Measurements from ENCODE around the gene MBNL1.

MBNL1 gene

GRCh38 chr3:152346058-152346457, 77.3 kb downstream of the MBNL1 start:
- Histone ChIP-seq H3K27me3 (ENCODE audit: control insufficient read depth, low read length) (no peaks in the 10 kb centered on the region), H3K9me3 (ENCODE audit: control insufficient read depth, insufficient read depth, low read length) (no peaks in the 10 kb centered on the region), H3F3A (ENCODE audit: control insufficient read depth, insufficient read depth) (peaks cover 29% of the 10 kb centered on the region; the same call in 1 of the 2 replicates), H3K79me2 (ENCODE audit: control insufficient read depth, low read length) (peaks cover 96% of the 10 kb centered on the region), H3K4me2 (ENCODE audit: low read length) (no peak overlapping the region), H3K27ac (ENCODE audit: low read depth, low read length) (no peak overlapping the region), H3K9me2 (replicated peaks; ENCODE audit: control insufficient read depth, low read length) (no peaks in the 10 kb centered on the region), H3K36me3 (ENCODE audit: control insufficient read depth, low read length) (peaks cover 80% of the 10 kb centered on the region), H4K20me1 (ENCODE audit: control insufficient read depth, insufficient read depth, low read depth, low read length) (no peaks in the 10 kb centered on the region; the same call in 1 of the 2 replicates), H3K4me3 (ENCODE audit: low read length) (no peak overlapping the region), H3K4me1 (ENCODE audit: control insufficient read depth, low read length) (peaks cover 87% of the 10 kb centered on the region)
- TF ChIP-seq EZH2phosphoT487 (IDR thresholded peaks at IDR 0.05; ENCODE audit: borderline replicate concordance, low read length): no peak
- TF ChIP-seq, protein P1, sequence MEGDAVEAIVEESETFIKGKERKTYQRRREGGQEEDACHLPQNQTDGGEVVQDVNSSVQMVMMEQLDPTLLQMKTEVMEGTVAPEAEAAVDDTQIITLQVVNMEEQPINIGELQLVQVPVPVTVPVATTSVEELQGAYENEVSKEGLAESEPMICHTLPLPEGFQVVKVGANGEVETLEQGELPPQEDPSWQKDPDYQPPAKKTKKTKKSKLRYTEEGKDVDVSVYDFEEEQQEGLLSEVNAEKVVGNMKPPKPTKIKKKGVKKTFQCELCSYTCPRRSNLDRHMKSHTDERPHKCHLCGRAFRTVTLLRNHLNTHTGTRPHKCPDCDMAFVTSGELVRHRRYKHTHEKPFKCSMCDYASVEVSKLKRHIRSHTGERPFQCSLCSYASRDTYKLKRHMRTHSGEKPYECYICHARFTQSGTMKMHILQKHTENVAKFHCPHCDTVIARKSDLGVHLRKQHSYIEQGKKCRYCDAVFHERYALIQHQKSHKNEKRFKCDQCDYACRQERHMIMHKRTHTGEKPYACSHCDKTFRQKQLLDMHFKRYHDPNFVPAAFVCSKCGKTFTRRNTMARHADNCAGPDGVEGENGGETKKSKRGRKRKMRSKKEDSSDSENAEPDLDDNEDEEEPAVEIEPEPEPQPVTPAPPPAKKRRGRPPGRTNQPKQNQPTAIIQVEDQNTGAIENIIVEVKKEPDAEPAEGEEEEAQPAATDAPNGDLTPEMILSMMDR (IDR thresholded peaks at IDR 0.05; ENCODE audit: low read depth, low read length, poor library complexity, severe bottlenecking): no peak

- Histone ChIP-seq H3K79me2 (ENCODE audit: control insufficient read depth, low read length) (peaks cover 96% of the 10 kb centered on the region), H3K36me3 (ENCODE audit: control insufficient read depth, low read length) (peaks cover 80% of the 10 kb centered on the region), H3K4me1 (ENCODE audit: control insufficient read depth, low read length) (peaks cover 90% of the 10 kb centered on the region), H4K20me1 (ENCODE audit: control insufficient read depth, insufficient read depth, low read depth, low read length) (no peaks in the 10 kb centered on the region; the same call in 1 of the 2 replicates), H3K4me2 (ENCODE audit: low read length) (no peak overlapping the region), H3K27ac (ENCODE audit: low read depth, low read length) (no peak overlapping the region), H3K4me3 (ENCODE audit: low read length) (no peak overlapping the region), H3K27me3 (ENCODE audit: control insufficient read depth, low read length) (no peaks in the 10 kb centered on the region), H3K9me3 (ENCODE audit: control insufficient read depth, insufficient read depth, low read length) (no peaks in the 10 kb centered on the region), H3K9me2 (replicated peaks; ENCODE audit: control insufficient read depth, low read length) (no peaks in the 10 kb centered on the region), H3F3A (ENCODE audit: control insufficient read depth, insufficient read depth) (peaks cover 29% of the 10 kb centered on the region; the same call in 1 of the 2 replicates)
- TF ChIP-seq EZH2phosphoT487 (IDR thresholded peaks at IDR 0.05; ENCODE audit: borderline replicate concordance, low read length): no peak
- TF ChIP-seq, protein P1 (IDR thresholded peaks at IDR 0.05; ENCODE audit: low read depth, low read length, poor library complexity, severe bottlenecking): no peak
Observed at GRCh38 chr3:152346740-152347139, 78.0 kb downstream of the MBNL1 start.

GRCh38 chr3:152348436-152349177, 79.9 kb downstream of the MBNL1 start:
- no peaks in the 10 kb centered on the region for H3K9me3 ChIP-seq (ENCODE audit: control insufficient read depth, insufficient read depth, low read length)
- H3K27ac ChIP-seq (ENCODE audit: low read depth, low read length): peak overlapping the region; percentile 60
- H3K4me3 ChIP-seq (ENCODE audit: low read length): peak overlapping the region; percentile 11
- H3K27me3 ChIP-seq (ENCODE audit: control insufficient read depth, low read length): no peaks in the 10 kb centered on the region
- peaks cover 71% of the 10 kb centered on the region for H3K36me3 ChIP-seq (ENCODE audit: control insufficient read depth, low read length)
- H3F3A ChIP-seq (ENCODE audit: control insufficient read depth, insufficient read depth): peaks cover 27% of the 10 kb centered on the region; the same call in 1 of the 2 replicates
- no peak for TF ChIP-seq EZH2phosphoT487 (IDR thresholded peaks at IDR 0.05; ENCODE audit: borderline replicate concordance, low read length)
- TF ChIP-seq, protein P1 (IDR thresholded peaks at IDR 0.05; ENCODE audit: low read depth, low read length, poor library complexity, severe bottlenecking): no peak
- H4K20me1 ChIP-seq (ENCODE audit: control insufficient read depth, insufficient read depth, low read depth, low read length): no peaks in the 10 kb centered on the region; the same call in 1 of the 2 replicates
- no peaks in the 10 kb centered on the region for H3K9me2 ChIP-seq (replicated peaks; ENCODE audit: control insufficient read depth, low read length)
- H3K79me2 ChIP-seq (ENCODE audit: control insufficient read depth, low read length): peaks cover 97% of the 10 kb centered on the region
- peaks cover 93% of the 10 kb centered on the region for H3K4me1 ChIP-seq (ENCODE audit: control insufficient read depth, low read length)
- H3K4me2 ChIP-seq (ENCODE audit: low read length): peak overlapping the region; percentile 58
